SKM-1 treated with dmso at 0.1 percent for 144 hours (cell line): Measurements from ENCODE around the gene DPF3.

ENCODE experiments used
- DNase-seq: peaks from one replicate; lab custom pipeline; 2025; ENCODE audit not compliant: unreplicated experiment; lab: John Stamatoyannopoulos, UW

The DPF3 gene

DNA sequence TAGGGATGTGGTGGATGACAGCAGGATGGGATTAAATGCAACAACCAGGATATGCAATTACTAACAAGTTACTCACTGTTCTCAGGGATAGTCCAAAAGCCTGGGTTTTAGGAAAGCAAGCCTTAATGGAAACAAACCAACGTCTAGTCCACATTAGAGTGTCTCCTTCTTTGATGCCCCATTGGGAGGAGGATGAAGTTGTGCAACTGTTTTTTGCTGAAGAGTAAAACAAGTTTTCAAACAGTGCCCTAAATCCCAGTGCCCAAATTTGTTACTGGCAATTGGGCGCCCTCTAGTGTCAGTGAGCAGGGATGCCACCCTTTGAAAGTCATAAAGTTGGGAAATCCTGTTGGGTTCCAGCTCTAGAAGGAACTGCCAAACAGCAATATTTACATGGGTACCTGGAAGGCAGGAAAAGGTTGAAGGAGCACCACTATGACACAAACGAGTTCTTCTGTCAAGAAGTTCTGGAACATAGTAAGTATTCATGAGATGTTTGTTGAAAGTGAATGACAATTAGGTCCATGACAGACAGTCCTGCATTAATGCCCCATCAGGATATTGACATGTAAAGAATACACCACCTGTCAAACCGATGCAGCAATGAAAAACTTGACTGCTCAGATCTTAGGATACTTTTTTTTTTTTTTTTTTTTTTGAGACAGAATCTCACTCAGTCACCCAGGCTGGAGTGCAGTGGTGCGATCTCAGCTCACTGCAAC is 11.1 kb upstream of the DPF3 start:
- DNase-seq, result peak; percentile 58

DNA sequence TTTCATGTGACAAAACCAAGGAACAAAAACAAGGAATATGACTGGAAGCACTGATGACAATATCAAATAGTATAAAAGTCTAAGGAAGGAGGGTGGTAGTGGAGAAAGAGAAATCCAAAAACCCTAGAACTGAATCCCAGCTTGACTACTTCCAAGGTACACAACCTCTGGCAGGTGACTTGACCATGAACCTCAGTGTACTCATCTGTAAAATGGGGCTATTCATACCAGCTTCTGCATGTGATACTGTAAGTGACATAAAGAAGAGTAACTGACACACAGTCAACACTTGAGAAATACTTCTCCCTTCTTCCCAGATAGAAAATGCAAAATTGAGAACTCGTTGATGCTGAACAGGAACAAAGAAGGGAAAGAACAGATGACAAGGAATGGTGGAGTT is 10.3 kb upstream of the DPF3 start:
- DNase-seq, result no peak

DNA sequence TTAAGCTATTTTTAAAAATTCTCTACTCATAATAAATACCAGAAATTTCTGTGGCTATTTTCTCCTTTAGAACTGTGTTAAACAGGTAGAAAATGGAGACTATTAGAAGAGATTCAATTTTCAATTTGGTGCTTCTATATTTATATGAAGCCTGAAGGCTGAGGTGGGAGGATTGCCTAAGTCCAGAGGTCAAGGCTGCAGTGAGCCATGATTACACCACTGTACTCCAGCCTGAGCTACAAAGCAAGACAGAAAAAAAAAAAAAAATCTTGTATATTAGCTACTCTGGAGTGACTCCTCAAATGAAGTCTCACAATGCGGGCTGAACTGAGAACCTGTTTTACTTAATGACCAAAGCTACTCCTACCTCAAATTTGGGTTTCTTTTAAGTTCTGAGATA is 9.8 kb upstream of the DPF3 start:
- DNase-seq, result no peak

DNA sequence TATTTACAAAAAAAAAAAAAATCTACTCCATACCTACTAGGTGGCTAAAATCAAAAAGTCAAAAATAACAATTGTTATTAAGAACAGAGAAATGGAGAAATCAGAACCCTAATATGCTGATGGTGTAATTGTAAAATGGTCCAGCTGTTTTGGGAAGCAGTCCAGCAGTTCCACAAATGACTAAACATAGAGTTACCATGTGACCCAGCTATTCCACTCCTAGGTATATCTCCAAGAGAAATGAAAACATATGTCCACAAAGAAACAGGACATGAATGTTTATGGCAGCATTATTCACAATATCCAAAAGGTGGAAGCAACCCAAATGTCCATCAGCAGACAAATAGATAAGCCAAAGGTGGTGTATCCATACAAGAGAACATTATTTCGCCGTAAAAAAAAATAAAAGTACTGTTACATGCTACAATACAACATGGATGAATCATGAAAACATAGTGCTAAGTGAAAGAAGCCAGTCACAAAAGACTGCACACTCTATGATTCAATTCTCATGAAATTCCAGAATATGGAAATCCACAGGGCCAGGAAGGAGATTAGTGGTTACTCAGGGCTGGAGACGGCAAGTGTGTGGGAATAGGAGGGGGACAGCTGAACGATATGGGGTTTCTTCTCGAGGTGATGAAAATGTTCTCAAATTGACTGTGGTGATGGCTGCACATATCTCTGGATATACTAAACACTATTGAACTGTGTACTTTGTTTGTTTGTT is 9.1 kb upstream of the DPF3 start:
- DNase-seq, result no peak

DNA sequence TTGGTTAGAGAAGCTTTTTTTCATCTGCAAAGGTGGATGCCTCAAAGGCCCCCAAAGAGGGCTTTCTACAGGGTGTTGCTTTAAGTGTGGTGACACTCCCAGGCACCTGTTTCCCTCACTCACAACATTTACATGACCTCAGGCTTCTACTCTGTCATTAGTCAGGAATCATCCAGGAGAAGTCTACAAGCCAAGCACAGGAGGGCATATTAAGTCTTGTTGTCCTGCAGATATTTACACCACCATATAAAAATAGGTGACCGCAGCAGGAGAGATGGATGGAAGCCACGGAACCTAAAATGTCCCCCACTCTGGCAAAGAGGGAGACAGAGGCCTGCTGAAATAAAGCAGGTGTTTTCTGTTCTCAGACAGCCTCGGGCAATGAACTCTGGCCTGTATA is 7.5 kb upstream of the DPF3 start:
- no peak for DNase-seq

DNA sequence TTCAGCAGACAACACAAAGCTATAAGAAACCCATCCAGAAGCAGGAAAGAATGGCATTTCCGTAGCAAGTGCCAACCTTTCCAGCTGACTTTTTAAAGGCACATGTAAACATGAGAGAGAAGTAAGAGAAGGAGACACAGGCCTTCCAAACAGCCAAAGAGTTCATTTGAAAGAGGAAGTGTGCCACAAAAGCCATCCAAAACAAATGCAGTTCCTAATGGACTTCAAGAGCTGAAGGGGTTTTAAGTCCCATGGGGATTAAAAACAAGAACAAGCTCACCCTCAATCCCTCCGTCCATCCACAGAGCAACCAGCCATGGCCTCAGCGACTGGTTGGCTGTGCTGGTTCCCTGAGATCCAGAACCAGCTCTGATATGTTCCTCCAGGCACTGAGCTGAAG is 4.5 kb upstream of the DPF3 start:
- no peak for DNase-seq

DNA sequence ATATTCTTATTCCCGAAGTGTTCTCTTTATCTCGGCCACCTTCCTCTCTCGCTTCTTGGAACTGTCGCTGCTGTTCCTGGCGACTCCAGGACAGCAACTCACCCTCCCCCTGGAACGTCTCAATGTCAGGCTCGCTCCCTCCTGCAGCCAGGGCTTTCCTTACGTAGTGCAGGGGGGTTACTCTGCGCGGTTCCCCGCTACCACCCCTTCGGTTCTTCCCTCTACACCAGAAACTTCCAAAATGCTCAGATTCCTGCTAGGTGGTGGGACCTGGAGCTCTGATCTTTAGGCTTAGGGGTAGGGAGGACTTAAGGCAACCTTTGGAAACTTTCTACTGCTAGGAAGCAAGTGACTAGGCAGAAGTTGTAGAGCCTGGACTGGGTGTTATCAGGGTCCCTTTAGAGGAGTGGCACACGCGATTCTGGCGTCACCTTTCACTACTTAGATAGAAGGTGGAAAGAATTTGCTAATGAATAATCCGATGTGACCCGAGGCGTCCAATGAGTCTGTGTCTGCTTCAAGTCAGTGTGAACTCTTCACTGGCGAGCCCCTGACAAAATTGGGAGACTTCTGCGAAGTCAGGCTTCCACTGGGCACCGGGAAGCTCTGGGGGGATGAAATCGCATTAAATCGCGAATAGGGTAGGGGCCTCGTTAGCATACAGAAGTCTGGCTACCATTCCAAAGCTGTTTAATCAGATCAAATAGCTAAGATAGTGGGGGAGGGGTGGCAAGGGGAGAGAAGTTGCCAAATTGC is 900 bp upstream of the DPF3 start:
- DNase-seq, result no peak

DNA sequence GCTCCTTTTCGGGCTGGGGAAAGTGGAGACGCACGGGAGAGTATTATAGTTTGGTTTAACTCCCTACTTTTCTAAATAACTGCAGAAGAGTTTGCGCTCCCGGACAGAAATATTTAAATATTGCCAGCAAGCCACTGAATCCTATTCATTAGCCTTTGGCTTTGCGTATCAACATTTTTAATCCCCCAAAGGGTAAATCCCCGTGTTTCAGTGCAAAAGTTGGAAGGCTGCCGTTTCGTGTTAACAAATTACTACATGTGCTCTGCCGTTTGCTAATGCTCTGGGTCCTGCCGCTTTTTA is 372 bp upstream of the DPF3 start:
- no peak for DNase-seq

DNA sequence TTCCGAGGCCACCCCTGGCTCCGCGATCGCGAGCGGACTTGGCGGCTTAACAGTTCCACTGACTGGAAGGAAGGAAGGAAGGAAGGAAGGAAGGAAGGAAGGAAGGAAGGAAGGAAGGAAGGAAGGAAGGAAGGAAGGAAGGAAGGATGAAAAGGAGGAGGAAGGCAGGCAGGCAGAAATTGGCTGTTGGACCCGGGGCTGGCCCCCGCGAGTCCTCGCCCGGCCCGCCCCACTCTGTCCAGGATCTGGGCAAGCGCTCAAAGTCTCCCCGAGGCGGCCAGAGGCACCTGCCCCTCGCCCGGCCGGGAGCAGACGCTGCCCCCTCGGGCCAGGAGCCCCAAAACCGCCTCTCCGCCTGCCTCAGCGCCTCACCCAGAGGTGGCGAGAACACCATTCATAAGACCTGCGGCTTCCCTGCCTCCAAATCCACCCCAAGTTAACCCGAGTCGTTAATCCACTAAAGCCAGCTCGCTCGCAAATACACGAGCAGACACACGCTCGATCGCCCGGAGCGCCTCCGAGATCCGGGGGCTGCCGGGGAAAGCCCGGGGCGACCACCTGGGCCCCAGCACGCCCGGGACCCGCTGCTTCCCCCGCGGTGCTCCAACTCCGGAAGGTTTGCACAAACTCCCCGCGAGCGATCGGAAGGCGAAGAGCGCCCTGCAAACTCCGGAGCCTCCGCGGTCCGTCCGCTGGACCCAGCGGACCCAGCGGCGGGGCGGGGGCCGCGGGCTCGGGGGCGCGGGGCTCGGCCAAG is 844 bp downstream of the DPF3 start:
- no peak for DNase-seq

DNA sequence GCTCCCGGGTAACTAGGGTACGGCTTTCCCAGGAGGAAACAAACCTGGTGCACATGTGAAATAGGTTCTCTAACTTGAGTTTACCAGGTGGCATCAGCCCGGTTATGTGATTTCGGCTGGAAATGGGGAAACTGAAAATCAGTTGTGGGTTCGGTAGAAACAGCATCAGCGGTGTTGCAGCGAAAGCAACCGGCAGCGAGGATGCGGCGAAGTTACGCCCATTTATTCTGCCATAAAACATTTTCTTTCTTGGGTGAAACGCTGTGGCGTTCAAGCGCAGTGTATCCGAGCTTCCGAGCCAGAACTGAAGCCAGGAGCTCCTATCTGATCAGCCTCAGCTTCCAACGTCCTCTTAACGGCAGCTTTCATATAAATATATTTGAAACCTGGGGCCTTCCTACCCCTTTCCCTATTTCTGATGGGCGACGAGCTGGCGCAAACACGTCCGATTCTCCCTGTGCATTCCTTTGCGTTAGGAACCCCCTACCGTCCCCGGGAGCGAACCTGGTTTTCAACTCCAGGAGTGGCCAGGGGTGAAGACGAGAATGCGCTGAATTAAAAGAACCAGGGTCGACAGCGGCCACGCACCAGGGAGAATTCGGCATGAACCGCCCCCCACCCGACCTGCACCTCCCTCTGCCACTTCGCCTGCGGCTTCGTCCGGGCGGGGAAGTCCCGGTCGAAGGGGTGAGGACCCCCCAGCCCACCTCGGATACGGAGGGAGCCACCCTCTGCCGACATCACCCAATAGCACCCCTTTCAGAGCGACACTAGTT is 1.6 kb downstream of the DPF3 start:
- DNase-seq, result no peak

DNA sequence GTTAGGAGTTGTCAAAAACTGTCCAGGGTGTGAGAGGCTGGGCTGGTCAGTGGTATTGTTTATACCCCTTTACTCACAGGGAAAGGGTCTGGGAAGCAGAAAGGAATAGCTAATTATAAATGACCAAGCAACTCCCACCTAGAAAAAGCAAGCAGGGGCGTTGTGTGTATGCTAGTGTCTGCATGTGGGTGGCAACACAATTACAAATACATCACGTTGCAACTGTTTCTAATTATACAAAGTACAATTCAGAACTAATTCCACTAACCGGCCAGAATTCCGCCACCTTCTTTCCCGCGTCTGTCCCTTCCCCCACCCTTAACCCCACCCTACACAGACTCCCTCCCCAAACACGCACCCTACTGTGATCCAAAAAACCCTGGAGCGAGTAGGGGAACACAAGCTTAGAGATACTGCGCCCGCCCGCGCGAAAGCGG is 2.2 kb downstream of the DPF3 start:
- no peak for DNase-seq

DNA sequence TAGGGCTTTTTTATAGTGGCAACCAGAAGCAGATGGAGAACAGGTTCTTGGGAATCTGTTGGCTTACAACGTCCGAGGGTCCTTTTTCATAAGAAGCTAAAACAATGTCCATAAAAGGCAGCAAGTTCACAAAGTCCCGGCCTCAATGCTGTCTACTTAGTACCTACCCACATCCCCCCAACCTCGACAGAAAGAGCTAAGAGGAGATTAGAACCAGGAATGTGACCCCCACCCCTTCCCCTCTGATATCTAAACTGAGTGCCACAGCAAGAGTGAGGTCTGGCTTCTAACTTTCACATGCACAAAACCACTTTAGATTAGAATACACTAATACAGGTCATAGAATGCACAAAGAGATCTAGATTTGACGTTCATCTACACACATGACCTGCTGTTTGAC is 4.5 kb downstream of the DPF3 start:
- DNase-seq, result no peak

DNA sequence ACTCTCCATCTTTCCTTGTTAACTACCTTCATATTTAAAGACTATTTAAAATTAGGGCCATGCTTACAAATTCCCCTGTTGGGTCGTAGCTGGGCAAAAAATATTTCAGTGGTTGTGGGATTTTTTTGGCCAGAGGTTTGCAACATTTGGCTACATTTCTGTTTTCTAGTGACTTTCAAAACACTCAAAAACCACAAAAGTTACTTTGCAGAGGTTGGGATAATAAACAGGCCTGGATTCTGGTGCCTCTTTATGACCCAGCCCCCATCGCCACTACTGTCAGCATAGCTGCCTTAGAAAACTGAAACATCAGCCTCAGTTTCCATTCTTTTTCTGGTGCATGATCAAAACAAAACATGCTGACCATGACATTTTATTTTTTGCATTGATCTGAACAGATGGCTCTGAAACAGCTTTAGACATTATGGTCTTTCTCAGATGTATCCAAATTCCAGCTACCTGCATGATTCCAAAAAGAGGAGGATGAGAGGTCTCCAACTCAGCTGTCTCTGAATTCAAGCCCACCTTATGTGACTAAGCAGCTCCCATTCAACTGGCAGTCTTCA is 5.2 kb downstream of the DPF3 start:
- no peak for DNase-seq

DNA sequence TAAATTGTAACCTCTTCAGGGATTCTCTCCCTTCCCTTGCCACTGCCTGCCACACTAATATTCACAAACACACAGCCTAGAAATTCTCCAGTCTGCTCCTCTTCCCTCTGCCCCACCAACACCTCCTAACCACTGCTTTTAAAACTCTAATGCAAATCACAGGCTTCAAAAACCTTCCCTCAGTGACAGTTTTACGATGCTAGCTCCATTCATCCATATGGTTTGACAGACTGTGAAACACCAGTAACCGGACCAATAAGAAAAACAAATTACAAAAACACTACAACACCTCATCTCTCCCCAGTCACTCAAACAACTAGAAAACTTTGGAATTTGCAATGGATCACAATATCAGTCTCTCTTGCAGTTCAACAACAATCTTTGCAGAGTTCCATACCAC is 5.7 kb downstream of the DPF3 start:
- DNase-seq, result no peak

DNA sequence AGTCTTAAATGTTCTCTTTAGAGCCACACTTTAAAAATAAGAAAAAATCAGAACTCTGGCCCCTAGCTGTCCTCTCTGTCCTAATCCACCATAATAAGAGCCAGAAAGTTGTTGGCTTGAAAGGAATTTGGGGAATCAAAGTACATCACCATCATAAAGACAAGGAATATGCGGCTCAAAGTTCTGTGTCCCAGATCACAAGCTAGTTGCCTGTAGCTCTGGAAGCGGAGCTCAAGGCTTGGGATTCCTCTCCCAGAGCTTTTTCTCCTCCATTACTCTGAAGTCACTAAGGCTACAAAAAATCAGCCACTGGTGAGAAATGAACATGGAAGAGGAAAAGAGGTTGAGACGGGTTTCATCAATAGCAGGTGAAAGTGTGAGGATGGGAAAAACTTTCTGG is 6.4 kb downstream of the DPF3 start:
- no peak for DNase-seq

DNA sequence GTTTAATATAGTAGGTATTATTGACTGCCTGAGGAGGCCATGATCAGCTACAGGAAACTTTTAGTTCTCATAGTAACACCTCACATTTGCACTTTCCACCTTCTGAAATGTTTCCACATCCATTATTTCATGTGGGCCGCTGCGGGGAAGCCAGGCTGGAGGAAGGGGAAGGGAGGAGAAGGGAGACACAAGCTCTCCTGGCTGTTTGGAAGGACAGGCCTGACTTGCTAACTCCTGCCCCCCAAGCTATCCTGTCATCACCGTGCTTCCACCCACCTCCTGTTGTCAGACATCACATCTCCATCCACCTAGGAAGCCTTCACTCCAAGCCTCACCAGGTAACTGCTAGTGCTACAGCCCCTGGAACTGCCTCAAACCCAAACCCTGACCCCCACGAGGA is 9.5 kb downstream of the DPF3 start:
- no peak for DNase-seq

DNA sequence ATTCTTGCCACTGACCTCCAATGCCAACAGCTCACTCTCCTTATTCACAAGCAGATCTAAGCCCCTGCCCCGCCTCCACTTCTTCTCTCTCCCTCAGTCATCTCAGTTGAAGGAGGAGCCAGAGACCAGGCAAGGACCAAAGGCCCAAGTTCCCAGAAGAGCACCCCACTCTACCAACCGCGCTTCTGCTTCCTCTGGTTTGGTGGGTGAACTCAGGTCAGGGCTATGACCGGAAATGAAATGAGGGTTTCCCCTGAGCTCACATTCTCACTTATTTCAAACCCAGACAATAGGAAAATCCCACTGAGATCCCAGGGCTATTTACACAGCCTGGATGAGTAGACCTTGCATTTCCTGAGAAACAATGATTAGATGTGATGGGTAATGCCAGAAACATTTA is 9.9 kb downstream of the DPF3 start:
- DNase-seq, result no peak

DNA sequence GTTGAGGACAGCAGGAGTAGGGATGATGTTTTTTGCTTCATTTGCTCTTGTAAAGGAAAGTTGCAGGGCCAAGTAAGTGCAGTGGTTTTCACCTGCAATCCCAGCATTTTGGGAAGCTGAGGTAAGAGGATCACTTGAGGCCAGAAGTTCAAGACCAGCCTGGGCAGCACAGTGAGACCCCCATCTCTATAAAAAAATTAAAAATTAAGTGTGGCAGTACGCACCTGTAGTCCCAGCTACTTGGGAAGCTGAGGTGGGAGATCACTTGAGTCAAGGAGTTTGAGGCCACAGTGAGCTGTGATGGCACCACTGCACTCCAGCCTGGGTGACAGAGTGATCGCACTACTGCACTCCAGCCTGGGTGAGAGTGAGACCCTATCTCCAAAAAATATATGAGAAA is 10.8 kb downstream of the DPF3 start:
- DNase-seq, result no peak

DNA sequence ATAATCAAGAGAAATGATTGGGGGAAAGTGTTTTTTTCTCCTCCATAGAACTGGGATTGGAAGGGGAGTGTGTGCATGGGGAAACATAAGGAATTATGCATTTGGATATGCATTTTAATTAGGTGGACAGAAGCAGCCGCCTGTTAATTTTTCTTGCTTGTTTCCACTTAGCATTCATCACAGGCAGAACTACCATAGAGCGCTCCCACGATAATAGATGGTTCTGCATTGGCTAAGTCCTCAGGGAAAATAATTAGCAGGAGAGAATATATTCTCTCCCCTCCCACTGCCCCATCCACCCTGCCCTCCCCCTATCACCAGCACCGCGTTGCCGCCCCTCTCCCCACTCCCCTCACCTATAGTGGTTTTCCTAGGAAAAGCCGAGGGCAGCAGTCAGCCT is 11.4 kb downstream of the DPF3 start:
- no peak for DNase-seq

DNA sequence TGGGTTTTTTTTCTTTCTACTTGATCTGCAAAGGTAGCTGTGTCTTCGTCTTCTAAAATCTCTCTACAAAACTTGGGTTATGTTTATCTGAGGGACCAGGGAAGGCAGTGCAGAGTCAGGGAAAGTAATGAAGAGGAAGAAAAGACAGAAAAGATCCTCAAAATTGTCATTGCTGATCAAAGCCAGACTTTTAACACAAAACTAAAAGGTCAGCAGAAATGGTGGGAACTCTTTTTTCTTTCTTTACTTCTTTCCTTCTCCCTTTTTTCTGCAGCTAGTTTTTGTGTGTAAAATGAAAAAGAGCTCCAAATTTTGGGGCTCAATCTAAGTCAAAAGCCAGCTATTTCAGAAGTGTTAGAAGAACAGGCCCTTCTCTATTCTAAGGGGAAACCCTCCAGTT is 11.9 kb downstream of the DPF3 start:
- no peak for DNase-seq

DNA sequence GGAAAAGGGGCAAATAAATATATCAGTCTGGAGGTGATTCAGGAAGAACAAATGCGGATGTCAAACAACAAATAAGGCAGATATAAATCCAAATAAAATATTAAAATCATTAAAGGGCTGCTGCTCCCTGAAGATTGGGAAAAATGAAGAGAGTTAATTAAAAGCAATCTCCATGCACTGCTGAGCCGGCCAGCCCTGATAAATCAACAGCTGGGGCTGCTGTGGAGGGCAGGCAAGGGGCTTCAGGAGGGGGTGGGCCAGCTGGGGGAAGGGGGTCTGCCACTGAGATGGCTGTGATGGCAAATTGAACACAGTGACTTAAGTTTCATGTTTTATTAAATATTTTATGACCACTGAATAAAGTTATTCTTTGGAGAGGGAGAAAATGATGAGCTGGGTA is 12.4 kb downstream of the DPF3 start:
- no peak for DNase-seq
